Left ventricle myocardium inferior (tissue), 1 donor: ENCODE measurements around the gene CEP162. TPM values are rescaled to one million over a fixed set of nuclear protein-coding genes. Genes with fewer than 3 reads are reported as not detected.
"Not testable (repeated sequence)": the region's sequence is repeated elsewhere in the genome, so short reads cannot be mapped to it uniquely, and the experiment has no call there.

Source experiments
- DNase-seq: peaks from one replicate; pipeline ENCODE4 v3.0.0-alpha.2; 2020
- H3K27ac ChIP-seq: fragments of 200-600 bp; replicated peaks from 2 replicates; pipeline ENCODE4 v1.8.0; 2021
- H3K27me3 ChIP-seq: fragments of 200-600 bp; 2 replicates; pipeline ENCODE4 v1.8.0; 2021; ENCODE audit warnings: low read depth
- H3K36me3 ChIP-seq: fragments of 200-600 bp; 2 replicates; pipeline ENCODE4 v1.8.0; 2021
- H3K4me1 ChIP-seq: fragments of 200-600 bp; 2 replicates; pipeline ENCODE4 v1.8.0; 2021
- H3K4me3 ChIP-seq: fragments of 200-600 bp; 2 replicates; pipeline ENCODE4 v1.8.0; 2021; ENCODE audit warnings: mild to moderate bottlenecking, moderate library complexity
- H3K9me3 ChIP-seq: fragments of 200-600 bp; replicated peaks from 2 replicates; pipeline ENCODE4 v1.8.0; 2021
- CTCF ChIP-seq: fragments of 200-600 bp; IDR thresholded peaks from 2 replicates; pipeline ENCODE4 v1.8.0; 2021; ENCODE audit warnings: antibody characterized with exemption, mild to moderate bottlenecking, borderline replicate concordance
- intact Hi-C: fragments of 100-400 bp; cut with micrococcal nuclease; formaldehyde crosslinking; loops from one replicate; pipeline ENCODE4 v1.11.0; 2022
- total RNA-seq: library from RNA; stranded (reverse); fragmentation: NEBNext Ultra II Directional; extraction: Animal tissue kit (Norgen Biotek cat#: 25700); gene quantifications from one replicate; pipeline ENCODE4 v1.2.1, GENCODE V29; 2021
- donor health status: DM: no; HTN: yes; CAD: no; lungs with severe emphysema.

The CEP162 gene
- total RNA-seq, 1 donor from 2014 or later = 4.0 TPM

- intact Hi-C loops = no loop called here
- TF ChIP-seq CTCF = no peak
- no peak for DNase-seq
Observed at GRCh38 chr6:84089552-84089951, 137.9 kb downstream of the CEP162 start.

GRCh38 chr6:84089081-84089480, 138.4 kb downstream of the CEP162 start:
- no peak for DNase-seq
- Histone ChIP-seq H3K27ac (no peak overlapping the region), H3K9me3 (peaks cover 4% of the 10 kb centered on the region), H3K36me3 (no peaks in the 10 kb centered on the region), H3K27me3 (peaks cover 5% of the 10 kb centered on the region), H3K4me3 (no peak overlapping the region), H3K4me1 (no peaks in the 10 kb centered on the region)
- no peak for TF ChIP-seq CTCF
- intact Hi-C loops = no loop called here

More at GRCh38 chr6:84089552-84089951, 137.9 kb downstream of the CEP162 start:
- no peaks in the 10 kb centered on the region for H3K36me3 ChIP-seq
- peaks cover 5% of the 10 kb centered on the region for H3K27me3 ChIP-seq
- no peak overlapping the region for H3K27ac ChIP-seq
- H3K9me3 ChIP-seq = peaks cover 7% of the 10 kb centered on the region
- no peak overlapping the region for H3K4me3 ChIP-seq
- H3K4me1 ChIP-seq = no peaks in the 10 kb centered on the region

GRCh38 chr6:84086545-84087429, 140.7 kb downstream of the CEP162 start:
- Histone ChIP-seq H3K27ac (no peak overlapping the region), H3K4me3 (no peak overlapping the region), H3K27me3 (peaks cover 10% of the 10 kb centered on the region), H3K4me1 (no peaks in the 10 kb centered on the region), H3K9me3 (no peaks in the 10 kb centered on the region), H3K36me3 (no peaks in the 10 kb centered on the region)
- TF ChIP-seq CTCF = no peak
- intact Hi-C loops = no loop called here
- no peak for DNase-seq

GRCh38 chr6:84086056-84086455, 141.4 kb downstream of the CEP162 start:
- Histone ChIP-seq H3K4me1 (no peaks in the 10 kb centered on the region), H3K4me3 (no peak overlapping the region), H3K27ac (no peak overlapping the region), H3K36me3 (no peaks in the 10 kb centered on the region), H3K9me3 (no peaks in the 10 kb centered on the region), H3K27me3 (peaks cover 10% of the 10 kb centered on the region)
- no peak for DNase-seq
- TF ChIP-seq CTCF = no peak
- intact Hi-C loops = no loop called here

GRCh38 chr6:84084705-84085104, 142.7 kb downstream of the CEP162 start:
- H3K4me3 ChIP-seq, intact Hi-C loops, DNase-seq, H3K36me3 ChIP-seq, H3K9me3 ChIP-seq, H3K27ac ChIP-seq, H3K4me1 ChIP-seq: not testable (repeated sequence)
- H3K27me3 ChIP-seq = peaks cover 10% of the 10 kb centered on the region

GRCh38 chr6:84082689-84083265, 144.7 kb downstream of the CEP162 start:
- no peak for TF ChIP-seq CTCF

More at GRCh38 chr6:84082689-84083265, 144.7 kb downstream of the CEP162 start:
- peaks cover 6% of the 10 kb centered on the region for H3K27me3 ChIP-seq
- no peaks in the 10 kb centered on the region for H3K36me3 ChIP-seq
- no peaks in the 10 kb centered on the region for H3K4me1 ChIP-seq
- no peak overlapping the region for H3K4me3 ChIP-seq
- no peaks in the 10 kb centered on the region for H3K9me3 ChIP-seq
- intact Hi-C loops = no loop called here
- H3K27ac ChIP-seq = no peak overlapping the region
- no peak for DNase-seq
